GM12865 (cell line): ENCODE data around the gene GAS2L2.

Experiments used
- DNase-seq: peaks from one replicate; pipeline ENCODE4 v3.0.0; 2010; ENCODE audit warnings: low read depth
- H3K4me3 ChIP-seq: 2 replicates; pipeline ENCODE4 v1.5.1; 2011; ENCODE audit warnings: mild to moderate bottlenecking, low read depth, low read length, control low read depth
- TF ChIP-seq, protein P1 (sequence below): IDR thresholded peaks from 2 replicates; pipeline ENCODE4 v1.5.1; 2011; ENCODE audit warnings: low read length, control low read depth, low read depth, inconsistent platforms; ENCODE audit not compliant: insufficient read depth; ENCODE audit errors: missing control alignments

Gene GAS2L2

DNA sequence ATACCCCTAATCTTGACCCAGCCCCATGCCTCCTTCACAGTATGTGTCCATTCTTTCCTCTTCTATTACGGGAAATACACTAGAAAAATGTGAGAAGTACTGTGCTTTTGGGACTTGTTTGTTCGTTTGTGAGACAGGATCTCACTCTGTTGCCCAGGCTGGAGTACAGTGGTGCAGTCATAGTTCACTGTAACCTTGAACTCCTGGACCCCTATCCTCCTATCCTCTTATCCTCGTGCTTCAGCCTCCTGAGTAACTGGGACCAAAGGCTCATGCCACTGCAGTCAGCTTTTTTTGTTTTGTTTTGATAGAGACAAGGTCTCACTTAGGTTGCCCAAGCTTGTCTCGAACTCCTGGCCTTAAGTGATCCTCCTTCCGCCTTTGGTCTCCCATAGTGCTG is 51.5 kb downstream of the GAS2L2 start:
- no peak for DNase-seq
- H3K4me3 ChIP-seq: no peak overlapping the region
- TF ChIP-seq, protein P1, sequence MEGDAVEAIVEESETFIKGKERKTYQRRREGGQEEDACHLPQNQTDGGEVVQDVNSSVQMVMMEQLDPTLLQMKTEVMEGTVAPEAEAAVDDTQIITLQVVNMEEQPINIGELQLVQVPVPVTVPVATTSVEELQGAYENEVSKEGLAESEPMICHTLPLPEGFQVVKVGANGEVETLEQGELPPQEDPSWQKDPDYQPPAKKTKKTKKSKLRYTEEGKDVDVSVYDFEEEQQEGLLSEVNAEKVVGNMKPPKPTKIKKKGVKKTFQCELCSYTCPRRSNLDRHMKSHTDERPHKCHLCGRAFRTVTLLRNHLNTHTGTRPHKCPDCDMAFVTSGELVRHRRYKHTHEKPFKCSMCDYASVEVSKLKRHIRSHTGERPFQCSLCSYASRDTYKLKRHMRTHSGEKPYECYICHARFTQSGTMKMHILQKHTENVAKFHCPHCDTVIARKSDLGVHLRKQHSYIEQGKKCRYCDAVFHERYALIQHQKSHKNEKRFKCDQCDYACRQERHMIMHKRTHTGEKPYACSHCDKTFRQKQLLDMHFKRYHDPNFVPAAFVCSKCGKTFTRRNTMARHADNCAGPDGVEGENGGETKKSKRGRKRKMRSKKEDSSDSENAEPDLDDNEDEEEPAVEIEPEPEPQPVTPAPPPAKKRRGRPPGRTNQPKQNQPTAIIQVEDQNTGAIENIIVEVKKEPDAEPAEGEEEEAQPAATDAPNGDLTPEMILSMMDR: no peak

DNA sequence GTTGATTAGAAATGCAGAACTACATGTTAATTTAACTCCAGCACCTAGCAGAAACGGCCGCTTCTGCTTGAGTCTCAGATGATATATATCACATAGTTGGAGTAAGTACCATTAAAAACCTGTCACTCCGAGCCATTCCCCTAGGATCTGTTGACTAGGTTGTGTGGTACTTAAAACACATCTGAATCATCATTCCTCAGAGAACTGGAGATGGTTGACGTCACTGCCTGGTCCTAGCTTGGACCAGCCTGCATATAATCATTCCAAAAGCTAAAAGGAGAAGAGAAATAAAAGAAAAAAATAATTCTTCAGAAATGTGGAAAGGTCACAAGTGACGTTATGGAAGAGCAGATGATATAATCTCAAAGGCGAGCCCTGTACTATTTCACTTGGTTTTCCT is 52.9 kb downstream of the GAS2L2 start:
- DNase-seq: no peak

DNA sequence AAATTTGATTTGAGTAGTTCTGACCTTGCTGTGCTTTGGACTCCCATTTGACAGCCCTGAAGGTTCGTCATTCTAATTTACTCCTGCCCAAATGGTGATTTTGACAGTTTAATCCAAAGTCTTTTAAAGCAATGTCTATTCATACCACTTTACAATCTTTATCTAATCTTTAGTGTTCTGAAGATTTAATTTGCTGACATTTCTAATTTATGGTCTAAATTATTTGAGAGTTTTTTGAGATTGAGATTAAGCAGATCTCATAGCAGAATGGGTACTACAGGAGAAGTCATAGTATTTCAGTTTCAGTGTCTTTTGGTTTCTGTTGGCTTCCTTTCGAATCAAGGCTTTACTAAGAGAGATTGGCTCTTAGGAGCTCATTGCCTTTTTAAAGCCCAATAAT is 54.2 kb downstream of the GAS2L2 start:
- DNase-seq: no peak
- TF ChIP-seq, protein P1: no peak
- no peak overlapping the region for H3K4me3 ChIP-seq

More for the DNA sequence above, 52.9 kb downstream of the GAS2L2 start:
- no peak overlapping the region for H3K4me3 ChIP-seq
- TF ChIP-seq, protein P1: no peak

DNA sequence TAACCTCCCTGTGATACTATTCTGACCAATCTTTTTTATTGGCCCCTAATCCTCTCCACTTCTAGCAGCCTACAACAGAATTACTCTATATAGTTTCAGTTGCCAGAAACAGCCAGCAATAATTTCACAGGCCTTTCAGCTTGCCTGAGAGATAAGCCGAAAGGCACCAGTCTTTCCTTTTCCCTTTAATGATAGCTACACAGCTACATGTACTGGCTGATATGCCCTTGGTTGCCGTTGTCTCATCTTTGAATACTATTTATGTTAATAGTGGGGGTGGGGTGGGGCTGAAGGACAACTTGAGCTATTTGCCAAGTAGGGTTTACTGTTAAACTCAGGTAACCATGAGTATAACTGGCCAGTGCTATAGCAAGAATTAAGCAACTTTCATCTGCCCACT is 57.4 kb downstream of the GAS2L2 start:
- TF ChIP-seq, protein P1: no peak
- H3K4me3 ChIP-seq: no peak overlapping the region
- DNase-seq: no peak

DNA sequence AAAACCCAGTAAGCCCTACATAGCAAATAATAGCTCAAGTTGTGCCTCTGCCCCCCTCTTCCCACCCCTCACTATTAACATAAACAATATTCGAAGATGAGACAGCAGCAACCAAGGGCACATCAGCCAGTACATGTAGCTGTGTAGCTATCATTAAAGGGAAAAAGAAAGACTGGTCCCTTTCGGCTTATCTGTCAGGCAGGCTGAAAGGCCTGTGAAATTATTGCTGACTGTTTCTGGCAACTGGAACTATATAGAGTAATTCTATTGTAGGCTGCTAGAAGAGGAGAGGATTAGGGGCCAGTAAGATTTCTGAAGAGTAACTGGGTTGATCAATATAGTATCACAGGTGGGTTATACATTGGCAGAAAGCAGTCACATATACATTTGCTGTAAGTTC is 58.1 kb downstream of the GAS2L2 start:
- no peak overlapping the region for H3K4me3 ChIP-seq
- TF ChIP-seq, protein P1: no peak
- DNase-seq: no peak
